ENCODE results near the gene PIGS.

PIGS gene

GRCh38 chr17:28520687-28521086 lies 50.6 kb downstream of the PIGS start:
- Histone ChIP-seq H3K27me3 (replicated peaks) (peaks cover 2% of the 10 kb centered on the region), H3K27ac (no peak overlapping the region), H3K36me3 (replicated peaks) (no peaks in the 10 kb centered on the region), H3K4me3 (ENCODE audit: low read depth, low read length) (no peak overlapping the region)
- no peak for DNase-seq
- TF ChIP-seq, protein P1, sequence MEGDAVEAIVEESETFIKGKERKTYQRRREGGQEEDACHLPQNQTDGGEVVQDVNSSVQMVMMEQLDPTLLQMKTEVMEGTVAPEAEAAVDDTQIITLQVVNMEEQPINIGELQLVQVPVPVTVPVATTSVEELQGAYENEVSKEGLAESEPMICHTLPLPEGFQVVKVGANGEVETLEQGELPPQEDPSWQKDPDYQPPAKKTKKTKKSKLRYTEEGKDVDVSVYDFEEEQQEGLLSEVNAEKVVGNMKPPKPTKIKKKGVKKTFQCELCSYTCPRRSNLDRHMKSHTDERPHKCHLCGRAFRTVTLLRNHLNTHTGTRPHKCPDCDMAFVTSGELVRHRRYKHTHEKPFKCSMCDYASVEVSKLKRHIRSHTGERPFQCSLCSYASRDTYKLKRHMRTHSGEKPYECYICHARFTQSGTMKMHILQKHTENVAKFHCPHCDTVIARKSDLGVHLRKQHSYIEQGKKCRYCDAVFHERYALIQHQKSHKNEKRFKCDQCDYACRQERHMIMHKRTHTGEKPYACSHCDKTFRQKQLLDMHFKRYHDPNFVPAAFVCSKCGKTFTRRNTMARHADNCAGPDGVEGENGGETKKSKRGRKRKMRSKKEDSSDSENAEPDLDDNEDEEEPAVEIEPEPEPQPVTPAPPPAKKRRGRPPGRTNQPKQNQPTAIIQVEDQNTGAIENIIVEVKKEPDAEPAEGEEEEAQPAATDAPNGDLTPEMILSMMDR (IDR thresholded peaks at IDR 0.05; ENCODE audit: low read depth, low read length, missing control alignments), result no peak
- in situ Hi-C loops (cut with HindIII; ENCODE audit: low pct_ligation_motif_present, low sequenced_read_pairs), result no loop called here

DNA sequence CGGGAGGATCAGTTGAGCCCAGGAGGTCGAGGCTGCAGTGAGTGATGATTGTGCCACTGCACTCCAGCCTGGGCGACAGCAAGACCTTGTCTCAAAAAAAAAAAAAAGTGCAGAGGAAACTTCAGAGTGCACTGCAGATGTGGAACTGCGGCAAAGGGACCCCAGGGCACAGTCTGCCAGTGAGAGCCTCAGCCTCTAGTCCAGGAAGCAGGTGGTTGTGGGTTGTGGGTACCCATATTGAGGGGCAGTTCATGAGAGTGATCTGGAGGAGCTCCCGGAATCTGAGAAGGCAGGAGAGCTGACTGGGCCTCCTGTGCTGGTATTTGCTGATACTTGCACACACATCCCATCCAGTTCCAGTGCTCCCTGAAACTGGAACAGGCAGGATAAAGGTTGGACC lies 52.1 kb downstream of the PIGS start:
- TF ChIP-seq, protein P1 (IDR thresholded peaks at IDR 0.05; ENCODE audit: low read depth, low read length, missing control alignments), result no peak
- Histone ChIP-seq H3K4me3 (ENCODE audit: low read depth, low read length) (no peak overlapping the region), H3K27ac (no peak overlapping the region), H3K36me3 (replicated peaks) (no peaks in the 10 kb centered on the region), H3K27me3 (replicated peaks) (peaks cover 2% of the 10 kb centered on the region)
- in situ Hi-C loops (cut with HindIII; ENCODE audit: low pct_ligation_motif_present, low sequenced_read_pairs), result no loop called here
- no peak for DNase-seq

DNA sequence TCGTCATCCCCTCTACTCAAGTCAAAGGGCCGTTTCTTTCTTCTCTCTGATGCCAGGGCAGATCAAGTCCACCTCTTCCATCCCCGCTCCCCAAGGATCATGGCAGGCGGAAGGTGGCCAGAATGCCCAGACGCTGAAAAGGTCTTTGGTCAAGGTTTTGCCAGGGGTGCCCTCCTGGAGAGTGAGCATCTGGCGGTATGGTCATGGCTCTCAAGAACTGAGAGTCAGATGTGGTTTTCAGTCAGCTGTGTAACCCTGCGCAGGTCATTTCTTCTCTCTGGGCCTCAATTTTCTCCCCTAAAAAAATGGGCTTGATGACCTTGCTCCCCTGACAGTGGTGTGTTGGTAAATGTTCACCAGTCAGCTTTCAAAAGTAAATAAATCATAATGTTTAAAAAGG lies 52.7 kb downstream of the PIGS start:
- H3K4me3 ChIP-seq (ENCODE audit: low read depth, low read length), result no peak overlapping the region
- H3K27ac ChIP-seq, result no peak overlapping the region
- DNase-seq, result no peak
- in situ Hi-C loops (cut with HindIII; ENCODE audit: low pct_ligation_motif_present, low sequenced_read_pairs), result no loop called here
- H3K27me3 ChIP-seq (replicated peaks), result peaks cover 2% of the 10 kb centered on the region
- TF ChIP-seq, protein P1 (IDR thresholded peaks at IDR 0.05; ENCODE audit: low read depth, low read length, missing control alignments), result no peak
- no peaks in the 10 kb centered on the region for H3K36me3 ChIP-seq (replicated peaks)

- no peaks in the 10 kb centered on the region for H3K36me3 ChIP-seq (replicated peaks)
- DNase-seq, result no peak
- TF ChIP-seq, protein P1 (IDR thresholded peaks at IDR 0.05; ENCODE audit: low read depth, low read length, missing control alignments), result no peak
- no peak overlapping the region for H3K4me3 ChIP-seq (ENCODE audit: low read depth, low read length)
- H3K27me3 ChIP-seq (replicated peaks), result peaks cover 2% of the 10 kb centered on the region
- in situ Hi-C loops (cut with HindIII; ENCODE audit: low pct_ligation_motif_present, low sequenced_read_pairs), result no loop called here
- H3K27ac ChIP-seq, result no peak overlapping the region
These were observed 53.2 kb downstream of the PIGS start for GRCh38 chr17:28518132-28518531.

DNA sequence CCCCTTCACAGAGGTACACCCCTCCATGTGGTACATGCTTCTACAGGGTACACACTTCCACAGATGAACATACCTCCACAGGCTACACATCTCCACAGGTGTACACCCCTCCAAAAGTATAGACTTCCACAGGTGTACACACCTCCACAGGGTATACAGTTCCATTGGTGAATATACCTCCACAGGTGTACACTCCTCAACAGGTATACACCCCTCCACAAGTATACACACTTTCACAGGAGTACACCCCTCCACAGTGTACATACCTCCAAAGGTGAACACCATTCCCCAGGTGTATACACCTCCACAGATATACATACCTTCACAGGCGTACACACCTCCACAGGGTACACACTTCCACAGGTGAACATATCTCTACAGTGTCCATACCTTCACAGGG lies 55.8 kb downstream of the PIGS start:
- TF ChIP-seq, protein P1 (IDR thresholded peaks at IDR 0.05; ENCODE audit: low read depth, low read length, missing control alignments), result no peak
- H3K4me3 ChIP-seq (ENCODE audit: low read depth, low read length), result no peak overlapping the region
- no peak overlapping the region for H3K27ac ChIP-seq
- H3K27me3 ChIP-seq (replicated peaks), result peaks cover 8% of the 10 kb centered on the region
- H3K36me3 ChIP-seq (replicated peaks), result no peaks in the 10 kb centered on the region
- no peak for DNase-seq
- in situ Hi-C loops (cut with HindIII; ENCODE audit: low pct_ligation_motif_present, low sequenced_read_pairs), result no loop called here

DNA sequence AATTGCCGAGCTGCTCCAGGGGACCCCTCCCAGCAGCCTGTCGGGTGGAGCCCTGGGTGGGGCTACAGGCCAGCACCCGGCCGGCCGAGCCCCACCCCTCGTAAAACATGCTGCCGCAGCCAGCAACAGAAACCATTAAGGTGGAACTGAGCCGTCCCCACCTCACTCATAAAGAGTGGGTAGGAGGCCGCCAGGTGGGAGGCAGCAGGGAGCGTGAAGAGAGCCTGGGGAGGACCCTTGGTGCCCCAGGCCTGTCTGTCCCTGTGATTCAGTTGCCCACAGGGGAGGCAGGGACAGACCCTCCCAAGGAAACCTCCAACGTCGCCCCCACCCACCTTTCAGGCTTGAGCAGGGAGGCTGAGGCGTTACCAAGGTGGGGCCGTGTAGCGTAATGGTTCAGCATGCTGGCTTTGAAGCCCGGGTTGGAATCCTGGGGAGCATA lies 56.7 kb downstream of the PIGS start:
- H3K27ac ChIP-seq, result no peak overlapping the region
- DNase-seq, result no peak
- H3K36me3 ChIP-seq (replicated peaks), result no peaks in the 10 kb centered on the region
- TF ChIP-seq, protein P1 (IDR thresholded peaks at IDR 0.05; ENCODE audit: low read depth, low read length, missing control alignments), result no peak
- H3K27me3 ChIP-seq (replicated peaks), result peaks cover 8% of the 10 kb centered on the region
- H3K4me3 ChIP-seq (ENCODE audit: low read depth, low read length), result no peak overlapping the region
- in situ Hi-C loops (cut with HindIII; ENCODE audit: low pct_ligation_motif_present, low sequenced_read_pairs), result no loop called here

Measured in brain microvascular endothelial cell (primary cell).